GM19397 (cell line): ENCODE results near the gene NID1.
"Not testable (repeated sequence)": the region's sequence is repeated elsewhere in the genome, so short reads cannot be mapped to it uniquely, and the experiment has no call there.

ENCODE experiments used
- ATAC-seq: cut with Tn5 transposase; IDR thresholded peaks from one replicate; pipeline ENCODE4 v1.9.1; 2021; ENCODE audit warnings: mild to moderate bottlenecking, moderate library complexity; ENCODE audit not compliant: unreplicated experiment

NID1 gene

GRCh38 chr1:235999259-235999925 is 65.5 kb downstream of the NID1 start:
- ATAC-seq = peak; percentile 66

GRCh38 chr1:235998812-235999211 is 66.1 kb downstream of the NID1 start:
- ATAC-seq = peak; percentile 24

GRCh38 chr1:235997931-235998330 is 67.0 kb downstream of the NID1 start:
- no peak for ATAC-seq

GRCh38 chr1:235997049-235997448 is 67.8 kb downstream of the NID1 start:
- ATAC-seq = no peak

GRCh38 chr1:235996048-235996785 is 68.7 kb downstream of the NID1 start:
- ATAC-seq = no peak

- ATAC-seq = no peak
These were observed 69.4 kb downstream of the NID1 start for GRCh38 chr1:235995511-235995910.

- no peak for ATAC-seq
These were observed 71.2 kb downstream of the NID1 start for GRCh38 chr1:235993652-235994051.

- no peak for ATAC-seq
These were observed 72.0 kb downstream of the NID1 start for GRCh38 chr1:235992868-235993267.

GRCh38 chr1:235992346-235992745 is 72.5 kb downstream of the NID1 start:
- ATAC-seq = no peak

GRCh38 chr1:235990330-235990795 is 74.5 kb downstream of the NID1 start:
- ATAC-seq = no peak

GRCh38 chr1:235989105-235989504 is 75.8 kb downstream of the NID1 start:
- no peak for ATAC-seq

GRCh38 chr1:235986869-235987268 is 78.0 kb downstream of the NID1 start:
- no peak for ATAC-seq

GRCh38 chr1:235984041-235984825 is 80.7 kb downstream of the NID1 start:
- no peak for ATAC-seq

GRCh38 chr1:235980976-235981375 is 83.9 kb downstream of the NID1 start:
- no peak for ATAC-seq

GRCh38 chr1:235979716-235980333 is 85.1 kb downstream of the NID1 start:
- no peak for ATAC-seq

GRCh38 chr1:235979176-235979575 is 85.7 kb downstream of the NID1 start:
- no peak for ATAC-seq

GRCh38 chr1:235976490-235976889 is 88.4 kb downstream of the NID1 start:
- no peak for ATAC-seq

GRCh38 chr1:235974616-235975015 is 90.3 kb downstream of the NID1 start:
- no peak for ATAC-seq

GRCh38 chr1:235972691-235973090 is 92.2 kb downstream of the NID1 start:
- ATAC-seq = not testable (repeated sequence)

- peak; percentile 38 for ATAC-seq
These were observed 92.6 kb downstream of the NID1 start for GRCh38 chr1:235972311-235972689.
